ENCODE data around the gene TMEM25. TPM values are rescaled to one million over a fixed set of nuclear protein-coding genes. Genes with fewer than 3 reads are reported as not detected.

The TMEM25 gene
- total and polyA plus RNA-seq, 2 donors (not counting 1 experiment from before 2014, with no cell fraction given), result 12.6 to 21.3 TPM

GRCh38 chr11:118485273-118485672, 45.7 kb upstream of the TMEM25 start:
- Histone ChIP-seq H3K4me2 (ENCODE audit: extremely low read depth, insufficient read depth, low read length) (no peak overlapping the region), H3K36me3 (ENCODE audit: control insufficient read depth, insufficient read depth, low read length) (peaks cover 18% of the 10 kb centered on the region), H3K4me3 (replicated peaks in 1 of 4; ENCODE audit: control extremely low read depth in 1 of 4, insufficient read depth in 1 of 4, low read depth in 3 of 4, low read length in 4 of 4) (no peak overlapping the region), H3K9me3 (ENCODE audit: control insufficient read depth, insufficient read depth, low read depth, low read length) (no peaks in the 10 kb centered on the region), H3K4me1 (ENCODE audit: control insufficient read depth, extremely low read depth, insufficient read depth, low read length) (no peaks in the 10 kb centered on the region), H3K27ac (ENCODE audit: insufficient read depth, low read length) (no peak overlapping the region), H3K79me2 (ENCODE audit: control insufficient read depth, insufficient read depth, low read length) (no peaks in the 10 kb centered on the region), H3K9ac (ENCODE audit: insufficient read depth, low read length) (no peak overlapping the region), H2AFZ (ENCODE audit: low read length) (no peak overlapping the region), H3K27me3 (ENCODE audit: control insufficient read depth, insufficient read depth, low read length) (no peaks in the 10 kb centered on the region), H4K20me1 (ENCODE audit: control insufficient read depth, extremely low read depth, insufficient read depth, low read length) (no peaks in the 10 kb centered on the region)
- DNase-seq (ENCODE audit: low read depth in 2 of 2), result no peak
- TF ChIP-seq CTCF (conservative IDR thresholded peaks at IDR 0.05 in 1 of 2, IDR thresholded peaks at IDR 0.05 in 1 of 2; ENCODE audit: low read depth in 1 of 2, low read length in 2 of 2) (no peak), EZH2 (IDR thresholded peaks at IDR 0.05; ENCODE audit: low read length, missing control alignments) (no peak)

- H3K4me3 ChIP-seq (replicated peaks in 1 of 4; ENCODE audit: control extremely low read depth in 1 of 4, insufficient read depth in 1 of 4, low read depth in 3 of 4, low read length in 4 of 4), result no peak overlapping the region
- H2AFZ ChIP-seq (ENCODE audit: low read length), result no peak overlapping the region
- no peak overlapping the region for H3K27ac ChIP-seq (ENCODE audit: insufficient read depth, low read length)
- H3K27me3 ChIP-seq (ENCODE audit: control insufficient read depth, insufficient read depth, low read length), result no peaks in the 10 kb centered on the region
- peaks cover 21% of the 10 kb centered on the region for H3K36me3 ChIP-seq (ENCODE audit: control insufficient read depth, insufficient read depth, low read length)
- no peak overlapping the region for H3K9ac ChIP-seq (ENCODE audit: insufficient read depth, low read length)
- peak; percentile 66 to 88 for DNase-seq (ENCODE audit: low read depth in 2 of 2)
- no peaks in the 10 kb centered on the region for H3K79me2 ChIP-seq (ENCODE audit: control insufficient read depth, insufficient read depth, low read length)
- no peaks in the 10 kb centered on the region for H3K4me1 ChIP-seq (ENCODE audit: control insufficient read depth, extremely low read depth, insufficient read depth, low read length)
- no peaks in the 10 kb centered on the region for H3K9me3 ChIP-seq (ENCODE audit: control insufficient read depth, insufficient read depth, low read depth, low read length)
- TF ChIP-seq EZH2 (IDR thresholded peaks at IDR 0.05; ENCODE audit: low read length, missing control alignments) (no peak), CTCF (conservative IDR thresholded peaks at IDR 0.05 in 1 of 2, IDR thresholded peaks at IDR 0.05 in 1 of 2; ENCODE audit: low read depth in 1 of 2, low read length in 2 of 2) (peak; percentile 85 to 88)
- no peak overlapping the region for H3K4me2 ChIP-seq (ENCODE audit: extremely low read depth, insufficient read depth, low read length)
- H4K20me1 ChIP-seq (ENCODE audit: control insufficient read depth, extremely low read depth, insufficient read depth, low read length), result no peaks in the 10 kb centered on the region
These were observed 42.4 kb upstream of the TMEM25 start for GRCh38 chr11:118488480-118489109.

- no peaks in the 10 kb centered on the region for H3K79me2 ChIP-seq (ENCODE audit: control insufficient read depth, insufficient read depth, low read length)
- H3K4me1 ChIP-seq (ENCODE audit: control insufficient read depth, extremely low read depth, insufficient read depth, low read length), result no peaks in the 10 kb centered on the region
- no peak overlapping the region for H3K9ac ChIP-seq (ENCODE audit: insufficient read depth, low read length)
- H2AFZ ChIP-seq (ENCODE audit: low read length), result no peak overlapping the region
- H3K27ac ChIP-seq (ENCODE audit: insufficient read depth, low read length), result no peak overlapping the region
- H3K4me3 ChIP-seq (replicated peaks in 1 of 4; ENCODE audit: control extremely low read depth in 1 of 4, insufficient read depth in 1 of 4, low read depth in 3 of 4, low read length in 4 of 4), result no peak overlapping the region
- H3K9me3 ChIP-seq (ENCODE audit: control insufficient read depth, insufficient read depth, low read depth, low read length), result no peaks in the 10 kb centered on the region
- H3K4me2 ChIP-seq (ENCODE audit: extremely low read depth, insufficient read depth, low read length), result no peak overlapping the region
- TF ChIP-seq CTCF (conservative IDR thresholded peaks at IDR 0.05 in 1 of 2, IDR thresholded peaks at IDR 0.05 in 1 of 2; ENCODE audit: low read depth in 1 of 2, low read length in 2 of 2) (no peak), EZH2 (IDR thresholded peaks at IDR 0.05; ENCODE audit: low read length, missing control alignments) (no peak)
- H4K20me1 ChIP-seq (ENCODE audit: control insufficient read depth, extremely low read depth, insufficient read depth, low read length), result no peaks in the 10 kb centered on the region
- no peak for DNase-seq (ENCODE audit: low read depth in 2 of 2)
- peaks cover 18% of the 10 kb centered on the region for H3K36me3 ChIP-seq (ENCODE audit: control insufficient read depth, insufficient read depth, low read length)
- no peaks in the 10 kb centered on the region for H3K27me3 ChIP-seq (ENCODE audit: control insufficient read depth, insufficient read depth, low read length)
These were observed 40.0 kb upstream of the TMEM25 start for GRCh38 chr11:118491041-118491440.
